GM13976 (cell line): ENCODE results near the gene RIOK1.

ENCODE experiments used
- DNase-seq: peaks from one replicate; pipeline ENCODE4 v3.0.0; 2012; ENCODE audit warnings: low spot score
- CTCF ChIP-seq: IDR thresholded peaks from 2 replicates; pipeline ENCODE4 v1.5.1; 2012; ENCODE audit warnings: borderline replicate concordance, mild to moderate bottlenecking; ENCODE audit not compliant: insufficient read depth; ENCODE audit errors: extremely low read depth, missing control alignments, control extremely low read depth
- in situ Hi-C: fragments of 300-500 bp; cut with MboI; formaldehyde crosslinking; loops from one replicate; pipeline ENCODE4 v1.12.0; 2022; ENCODE audit warnings: low sequenced_read_pairs, mixed read lengths, inconsistent platforms; ENCODE audit not compliant: unreplicated experiment

The RIOK1 gene

GRCh38 chr6:7367408-7367807 is 22.2 kb upstream of the RIOK1 start:
- in situ Hi-C loops, result no loop called here
- no peak for DNase-seq

DNA sequence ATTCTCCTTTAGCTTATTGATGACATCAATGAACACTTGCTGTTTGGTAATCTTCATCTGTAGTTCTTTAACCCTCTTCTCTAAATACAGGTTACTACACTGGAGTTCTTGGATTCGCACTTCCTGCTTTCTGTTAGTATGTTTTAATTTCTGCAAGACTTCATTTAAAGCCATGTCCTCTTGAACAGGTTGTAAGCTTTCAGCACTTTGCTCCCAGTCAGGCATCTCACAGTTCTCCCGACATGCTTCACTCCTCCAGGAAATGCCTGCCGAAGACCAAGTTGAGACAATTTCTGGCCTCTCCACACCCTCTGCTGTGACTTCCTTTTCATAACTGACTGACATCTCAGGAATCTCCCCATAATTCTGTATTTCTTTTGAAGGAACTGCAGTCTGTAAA is 15.9 kb upstream of the RIOK1 start:
- in situ Hi-C loops, result no loop called here
- no peak for TF ChIP-seq CTCF
- no peak for DNase-seq

More at GRCh38 chr6:7367408-7367807, 22.2 kb upstream of the RIOK1 start:
- TF ChIP-seq CTCF, result no peak

DNA sequence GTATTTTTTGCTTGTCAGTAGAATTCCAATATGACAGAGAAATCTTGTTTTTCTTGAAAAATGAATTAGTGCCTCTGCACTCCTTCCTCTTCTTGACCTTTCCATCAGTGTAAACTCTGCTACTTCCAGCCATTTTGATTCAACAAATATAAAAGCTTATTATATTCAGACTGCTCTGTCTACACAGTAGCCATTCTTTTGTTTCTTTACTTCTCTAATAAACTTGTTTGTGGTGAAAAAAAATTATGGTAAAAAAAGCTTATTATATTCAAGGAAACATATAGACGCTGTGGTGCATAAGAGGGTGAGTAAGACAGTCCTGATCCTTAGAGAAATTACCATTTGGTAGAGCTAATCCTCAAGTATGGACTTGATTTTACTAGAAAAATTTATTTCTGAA is 11.6 kb upstream of the RIOK1 start:
- TF ChIP-seq CTCF, result no peak
- no peak for DNase-seq
- in situ Hi-C loops, result no loop called here

DNA sequence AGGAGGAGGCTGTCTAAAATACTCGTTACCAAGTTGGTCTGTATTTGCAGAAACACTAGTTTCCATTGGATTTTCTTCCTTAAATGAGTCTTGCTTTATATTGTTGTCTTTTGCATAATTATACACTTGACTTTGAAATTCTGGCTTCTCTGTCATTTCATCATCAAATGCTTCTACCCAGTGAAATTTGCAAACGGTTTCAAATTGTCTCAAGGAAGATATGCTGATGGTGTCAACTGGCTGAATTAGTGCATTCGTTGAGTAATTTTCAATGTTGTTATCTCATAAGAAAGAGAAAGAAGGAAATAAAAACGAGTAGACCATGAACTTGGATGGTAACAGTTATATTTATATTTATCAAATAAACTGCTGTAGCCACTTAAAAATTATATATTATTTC is 10.9 kb upstream of the RIOK1 start:
- no peak for DNase-seq
- in situ Hi-C loops, result no loop called here
- no peak for TF ChIP-seq CTCF

- TF ChIP-seq CTCF, result no peak
- in situ Hi-C loops, result no loop called here
- no peak for DNase-seq
Measured at GRCh38 chr6:7381092-7381491, 8.5 kb upstream of the RIOK1 start.

DNA sequence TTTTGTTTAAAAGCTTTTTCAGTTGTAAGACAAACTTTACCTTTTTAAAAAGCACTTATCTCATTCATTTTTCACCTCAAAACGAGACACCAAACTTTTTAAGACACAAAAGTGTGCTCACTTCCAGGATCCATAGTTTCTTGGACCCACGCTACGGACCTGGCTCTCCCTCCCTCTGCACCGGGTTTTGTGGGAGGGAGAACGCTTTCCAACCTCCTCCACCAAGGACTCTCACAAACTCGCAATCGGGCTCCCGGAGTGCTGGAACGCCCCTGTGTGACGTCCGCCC is 502 bp upstream of the RIOK1 start:
- no peak for TF ChIP-seq CTCF
- DNase-seq, result no peak
- in situ Hi-C loops, result no loop called here

GRCh38 chr6:7390226-7390878 is 744 bp downstream of the RIOK1 start:
- TF ChIP-seq CTCF, result no peak
- in situ Hi-C loops, result no loop called here
- peak; percentile 23 for DNase-seq
